Measurements from ENCODE around the gene PPFIA4. TPM values are rescaled to one million over a fixed set of nuclear protein-coding genes. Genes with fewer than 3 reads are reported as not detected.

Gene PPFIA4
- polyA plus RNA-seq, 6 donors from 2014 or later: not detected

DNA sequence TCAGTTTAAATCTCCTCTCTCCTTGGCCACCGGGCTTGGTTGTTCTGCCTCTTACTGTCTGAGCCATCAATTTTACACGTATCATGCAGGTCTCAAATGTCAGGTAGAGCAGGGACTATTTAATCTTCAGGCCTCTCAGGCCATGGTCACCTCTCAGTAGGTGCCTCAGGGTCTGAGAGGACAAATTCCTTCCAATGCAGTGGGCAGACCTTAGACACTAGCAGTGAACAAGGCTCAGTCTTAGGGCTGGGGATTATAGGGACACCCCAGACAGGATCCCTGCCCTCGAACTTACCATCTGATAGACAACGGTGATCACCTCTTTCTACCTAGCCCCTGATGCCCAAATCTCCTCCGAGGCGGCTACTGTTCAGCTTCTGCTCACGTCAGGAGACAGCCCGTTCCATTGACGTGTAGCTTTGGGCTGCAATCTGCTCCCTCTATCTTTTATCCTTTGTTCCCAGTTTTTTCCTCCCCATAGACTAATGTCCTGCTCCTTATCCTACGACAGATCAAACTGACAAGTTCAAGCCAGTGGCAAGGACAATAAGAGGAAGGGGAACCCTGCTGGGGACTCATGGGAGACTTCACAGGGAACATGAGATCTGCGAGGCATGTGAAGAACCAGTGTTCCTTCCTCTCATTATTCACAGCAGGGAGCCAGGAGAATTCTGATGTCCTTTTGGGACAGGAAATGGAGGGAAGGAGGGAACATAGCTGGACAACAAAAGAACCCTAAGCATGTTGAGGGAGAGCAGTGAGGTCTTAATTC is 60.9 kb downstream of the PPFIA4 start:
- ATAC-seq (ENCODE audit: low read depth in 2 of 2): no peak
- H3K4me3 Mint-ChIP-seq: no peak overlapping the region
- H3K36me3 Mint-ChIP-seq: peaks cover 0 to 7% of the 10 kb centered on the region in 2 donors
- no peaks in the 10 kb centered on the region for H3K9me3 Mint-ChIP-seq
- H3K27me3 Mint-ChIP-seq: peaks cover 15 to 39% (median 27%) of the 10 kb centered on the region in 3 donors
- no peak for DNase-seq
- no peaks in the 10 kb centered on the region for H3K4me1 Mint-ChIP-seq
- H3K27ac Mint-ChIP-seq: no peak overlapping the region

GRCh38 chr1:203088441-203088840 is 62.1 kb downstream of the PPFIA4 start:
- H3K27ac Mint-ChIP-seq: no peak overlapping the region
- H3K9me3 Mint-ChIP-seq: peaks cover 0 to 6% (median 2%) of the 10 kb centered on the region in 7 donors
- no peak overlapping the region for H3K4me3 Mint-ChIP-seq
- peaks cover 21 to 49% (median 39%) of the 10 kb centered on the region in 3 donors for H3K27me3 Mint-ChIP-seq
- ATAC-seq (ENCODE audit: low read depth in 2 of 2) (no peak), DNase-seq (no peak)
- H3K4me1 Mint-ChIP-seq: no peaks in the 10 kb centered on the region
- H3K36me3 Mint-ChIP-seq: peaks cover 0 to 7% of the 10 kb centered on the region in 2 donors

- Mint-ChIP-seq H3K36me3 (peaks cover 0 to 8% of the 10 kb centered on the region in 2 donors), H3K9me3 (peaks cover 0 to 7% (median 4%) of the 10 kb centered on the region in 7 donors), H3K27ac (no peak overlapping the region), H3K4me1 (no peaks in the 10 kb centered on the region), H3K4me3 (no peak overlapping the region), H3K27me3 (peaks cover 21 to 49% (median 39%) of the 10 kb centered on the region in 3 donors)
- ATAC-seq (ENCODE audit: low read depth in 2 of 2) (no peak), DNase-seq (no peak)
These were observed 62.8 kb downstream of the PPFIA4 start for GRCh38 chr1:203089001-203089650.

GRCh38 chr1:203089651-203090045 is 63.4 kb downstream of the PPFIA4 start:
- Mint-ChIP-seq H3K9me3 (peaks cover 5 to 12% (median 9%) of the 10 kb centered on the region in 7 donors), H3K27ac (peak overlapping the region in 1 of 6 donors; percentile 8)
- no peak for ATAC-seq (ENCODE audit: low read depth in 2 of 2)

DNA sequence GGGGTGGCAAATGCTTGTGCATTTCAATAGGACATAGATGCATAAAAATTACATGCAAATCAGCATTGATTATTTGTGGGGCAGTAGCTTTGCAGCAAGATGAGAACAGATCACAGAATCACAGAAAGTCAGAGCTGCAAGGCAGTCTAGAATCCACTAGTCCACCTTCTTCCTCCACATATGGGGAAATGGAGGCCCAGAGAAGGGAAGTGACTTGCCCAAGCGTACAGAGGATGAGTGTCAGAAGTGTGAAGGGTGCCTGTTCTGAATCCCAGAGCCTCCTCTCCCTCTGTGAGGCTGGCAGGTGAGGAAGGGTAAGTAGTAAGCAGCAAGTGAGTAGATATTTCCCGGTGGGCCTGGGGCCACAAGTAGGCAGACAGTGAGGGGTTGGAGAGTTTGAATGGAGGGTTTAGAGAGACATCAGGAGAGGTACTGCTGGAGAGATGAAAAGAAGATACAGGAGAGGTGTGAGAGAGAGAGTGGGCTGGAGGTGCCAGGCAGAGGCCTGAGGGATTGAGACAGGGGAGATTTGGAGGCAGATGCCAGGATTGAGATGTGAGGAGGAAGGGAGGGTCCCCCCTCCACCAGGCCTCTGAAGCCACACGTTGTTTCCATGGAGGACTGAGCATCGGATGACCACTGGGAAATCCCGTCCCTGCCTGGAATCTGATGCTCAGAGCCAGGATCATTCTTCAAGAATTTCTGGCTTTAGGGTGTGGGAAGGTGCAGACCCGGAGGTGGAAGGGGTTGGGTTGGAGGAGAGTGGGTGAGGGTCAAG is 64.3 kb downstream of the PPFIA4 start:
- Mint-ChIP-seq H3K4me3 (no peak overlapping the region), H3K27me3 (peaks cover 27 to 63% (median 43%) of the 10 kb centered on the region in 3 donors), H3K9me3 (peaks cover 13 to 22% (median 19%) of the 10 kb centered on the region in 7 donors), H3K4me1 (no peaks in the 10 kb centered on the region), H3K27ac (peak overlapping the region in 1 of 6 donors; percentile 63), H3K36me3 (peaks cover 8 to 23% of the 10 kb centered on the region in 2 donors)
- no peak for ATAC-seq (ENCODE audit: low read depth in 2 of 2)
- no peak for DNase-seq

More at GRCh38 chr1:203089651-203090045, 63.4 kb downstream of the PPFIA4 start:
- Mint-ChIP-seq H3K36me3 (peaks cover 4 to 13% of the 10 kb centered on the region in 2 donors), H3K4me3 (no peak overlapping the region), H3K27me3 (peaks cover 21 to 53% (median 39%) of the 10 kb centered on the region in 3 donors), H3K4me1 (no peaks in the 10 kb centered on the region)
- DNase-seq: no peak

GRCh38 chr1:203091199-203091477 is 64.8 kb downstream of the PPFIA4 start:
- no peak overlapping the region for H3K4me3 Mint-ChIP-seq
- peaks cover 15 to 27% (median 24%) of the 10 kb centered on the region in 7 donors for H3K9me3 Mint-ChIP-seq
- no peak for ATAC-seq (ENCODE audit: low read depth in 2 of 2)
- no peak for DNase-seq
- no peaks in the 10 kb centered on the region for H3K4me1 Mint-ChIP-seq
- peaks cover 27 to 68% (median 46%) of the 10 kb centered on the region in 3 donors for H3K27me3 Mint-ChIP-seq
- H3K36me3 Mint-ChIP-seq: peaks cover 11 to 26% of the 10 kb centered on the region in 2 donors
- H3K27ac Mint-ChIP-seq: peak overlapping the region in 1 of 6 donors; percentile 63

DNA sequence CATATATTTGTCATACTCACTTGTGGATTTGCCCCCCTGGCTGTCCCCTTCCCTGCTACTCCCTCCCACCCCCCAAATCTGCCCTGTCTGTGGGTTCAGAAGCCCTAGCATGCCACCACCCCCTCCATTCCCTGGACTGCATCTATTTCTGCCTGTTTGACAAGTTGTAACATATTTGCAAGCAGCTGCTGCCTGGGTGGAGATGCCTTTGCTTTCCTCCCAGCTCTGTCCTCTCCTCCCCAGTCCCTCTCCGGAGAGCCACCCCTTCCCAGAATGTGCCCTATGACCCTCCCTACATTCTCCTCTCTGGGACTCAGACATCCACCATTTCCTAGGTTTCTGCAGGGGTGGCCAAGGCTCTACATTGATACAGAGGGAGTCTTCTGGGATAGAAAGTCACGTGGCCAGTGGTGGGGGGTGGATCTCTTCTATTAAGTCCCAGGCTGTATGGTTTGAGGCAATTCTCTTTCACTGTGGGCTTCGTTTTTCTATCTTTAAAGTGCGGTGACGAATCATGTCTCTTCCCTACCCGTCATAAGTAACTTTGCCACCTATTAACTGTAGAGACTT is 65.6 kb downstream of the PPFIA4 start:
- H3K36me3 Mint-ChIP-seq: peaks cover 12 to 28% of the 10 kb centered on the region in 2 donors
- H3K27me3 Mint-ChIP-seq: peaks cover 28 to 69% (median 50%) of the 10 kb centered on the region in 3 donors
- no peak overlapping the region for H3K4me3 Mint-ChIP-seq
- DNase-seq (no peak), ATAC-seq (ENCODE audit: low read depth in 2 of 2) (no peak)
- H3K4me1 Mint-ChIP-seq: no peaks in the 10 kb centered on the region
- H3K27ac Mint-ChIP-seq: no peak overlapping the region
- peaks cover 16 to 31% (median 26%) of the 10 kb centered on the region in 7 donors for H3K9me3 Mint-ChIP-seq

GRCh38 chr1:203093754-203094410 is 67.6 kb downstream of the PPFIA4 start:
- peak overlapping the region in 1 of 6 donors; percentile 40 for H3K27ac Mint-ChIP-seq
- ATAC-seq (ENCODE audit: low read depth in 2 of 2): no peak

DNA sequence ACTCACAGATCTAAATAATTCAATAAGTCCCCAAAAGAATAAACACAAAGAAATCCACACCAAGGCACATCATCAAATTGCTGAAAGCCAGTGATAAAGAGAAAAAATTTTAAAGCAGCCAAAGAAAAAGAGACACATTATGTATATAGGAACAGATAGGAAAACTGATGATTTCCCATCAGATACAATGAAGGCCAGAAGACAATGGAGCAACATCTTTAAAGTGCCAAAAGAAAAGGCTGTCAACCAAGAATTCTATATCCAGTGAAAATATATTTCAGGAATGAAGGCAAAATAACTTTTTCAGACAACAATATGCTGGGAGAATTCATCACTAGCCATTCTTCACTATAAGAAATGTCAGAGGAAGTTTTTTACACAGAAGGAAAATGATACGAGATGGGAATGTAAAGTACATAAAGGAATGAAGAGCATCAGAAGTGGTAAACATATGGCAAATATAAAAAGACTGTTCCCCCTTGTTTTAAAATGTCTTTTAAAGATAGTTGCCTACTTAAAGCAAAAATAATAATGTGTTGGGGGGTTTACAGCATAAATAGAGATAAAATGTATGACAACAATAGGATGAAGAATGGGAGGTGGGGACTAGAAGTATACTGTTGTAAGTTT is 68.9 kb downstream of the PPFIA4 start:
- DNase-seq (no peak), ATAC-seq (ENCODE audit: low read depth in 2 of 2) (no peak)
- no peak overlapping the region for H3K4me3 Mint-ChIP-seq
- no peaks in the 10 kb centered on the region for H3K4me1 Mint-ChIP-seq
- H3K9me3 Mint-ChIP-seq: peaks cover 19 to 45% (median 33%) of the 10 kb centered on the region in 7 donors
- peaks cover 16 to 34% of the 10 kb centered on the region in 2 donors for H3K36me3 Mint-ChIP-seq
- H3K27ac Mint-ChIP-seq: no peak overlapping the region
- H3K27me3 Mint-ChIP-seq: peaks cover 29 to 58% (median 47%) of the 10 kb centered on the region in 3 donors

More at GRCh38 chr1:203093754-203094410, 67.6 kb downstream of the PPFIA4 start:
- Mint-ChIP-seq H3K4me1 (no peaks in the 10 kb centered on the region), H3K4me3 (no peak overlapping the region), H3K36me3 (peaks cover 16 to 34% of the 10 kb centered on the region in 2 donors), H3K27me3 (peaks cover 32 to 64% (median 49%) of the 10 kb centered on the region in 3 donors), H3K9me3 (peaks cover 19 to 45% (median 33%) of the 10 kb centered on the region in 7 donors)
- DNase-seq: no peak

DNA sequence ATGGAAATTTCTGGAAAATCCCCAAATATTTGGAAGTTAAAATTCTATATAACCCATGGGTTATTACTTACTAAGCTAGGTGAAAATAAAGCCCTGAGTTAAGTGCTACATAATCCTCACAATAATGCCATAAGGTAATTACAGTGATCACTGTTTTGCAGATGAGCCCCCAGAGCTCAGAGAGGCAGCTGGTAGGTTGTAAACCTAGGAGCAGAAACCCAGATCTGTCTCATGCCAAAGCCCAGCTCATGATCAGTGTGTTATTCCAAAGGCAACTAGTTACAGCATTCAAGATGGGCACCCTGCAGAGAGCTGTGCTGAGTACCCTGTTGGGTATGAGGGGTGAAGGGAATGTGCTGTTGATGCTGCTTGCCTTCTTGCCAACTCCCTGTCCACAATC is 70.3 kb downstream of the PPFIA4 start:
- peaks cover 30 to 54% (median 45%) of the 10 kb centered on the region in 3 donors for H3K27me3 Mint-ChIP-seq
- peaks cover 16 to 27% of the 10 kb centered on the region in 2 donors for H3K36me3 Mint-ChIP-seq
- no peak overlapping the region for H3K27ac Mint-ChIP-seq
- no peaks in the 10 kb centered on the region for H3K4me1 Mint-ChIP-seq
- ATAC-seq (ENCODE audit: low read depth in 2 of 2): no peak
- H3K4me3 Mint-ChIP-seq: no peak overlapping the region
- peaks cover 19 to 45% (median 33%) of the 10 kb centered on the region in 7 donors for H3K9me3 Mint-ChIP-seq
- no peak for DNase-seq

DNA sequence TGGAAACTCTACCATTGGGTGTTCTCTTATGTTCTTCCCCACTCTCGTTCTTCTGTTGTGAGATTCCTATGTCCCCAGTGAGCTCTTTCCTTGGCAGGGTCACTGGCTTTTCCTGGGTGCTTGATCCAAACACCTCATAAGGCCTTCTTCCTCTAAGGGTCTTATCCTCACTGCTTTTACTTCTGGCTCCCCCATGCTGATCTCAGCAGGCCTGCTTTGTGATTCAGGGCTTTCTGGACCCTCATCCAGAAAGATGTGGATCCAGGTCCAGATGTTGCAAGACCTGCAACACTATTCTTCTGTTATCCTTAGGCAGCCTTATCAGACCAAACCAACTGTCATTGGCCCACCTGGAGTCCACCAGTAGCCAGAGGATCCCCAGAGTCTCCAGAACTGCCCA is 70.7 kb downstream of the PPFIA4 start:
- H3K4me1 Mint-ChIP-seq: no peaks in the 10 kb centered on the region
- ATAC-seq (ENCODE audit: low read depth in 2 of 2) (no peak), DNase-seq (no peak)
- H3K9me3 Mint-ChIP-seq: peaks cover 19 to 45% (median 33%) of the 10 kb centered on the region in 7 donors
- no peak overlapping the region for H3K27ac Mint-ChIP-seq
- H3K4me3 Mint-ChIP-seq: no peak overlapping the region
- peaks cover 16 to 27% of the 10 kb centered on the region in 2 donors for H3K36me3 Mint-ChIP-seq
- peaks cover 31 to 50% (median 41%) of the 10 kb centered on the region in 3 donors for H3K27me3 Mint-ChIP-seq

GRCh38 chr1:203098445-203098844 is 72.2 kb downstream of the PPFIA4 start:
- H3K36me3 Mint-ChIP-seq: peaks cover 16 to 27% of the 10 kb centered on the region in 2 donors

More at GRCh38 chr1:203098445-203098844, 72.2 kb downstream of the PPFIA4 start:
- DNase-seq (no peak), ATAC-seq (ENCODE audit: low read depth in 2 of 2) (no peak)
- Mint-ChIP-seq H3K27me3 (peaks cover 24 to 38% (median 26%) of the 10 kb centered on the region in 3 donors), H3K9me3 (peaks cover 17 to 45% (median 32%) of the 10 kb centered on the region in 7 donors), H3K27ac (no peak overlapping the region), H3K4me3 (no peak overlapping the region), H3K4me1 (no peaks in the 10 kb centered on the region)

All from naive B cell (primary cell).